ENCODE results near the gene CLEC14A.

DNA sequence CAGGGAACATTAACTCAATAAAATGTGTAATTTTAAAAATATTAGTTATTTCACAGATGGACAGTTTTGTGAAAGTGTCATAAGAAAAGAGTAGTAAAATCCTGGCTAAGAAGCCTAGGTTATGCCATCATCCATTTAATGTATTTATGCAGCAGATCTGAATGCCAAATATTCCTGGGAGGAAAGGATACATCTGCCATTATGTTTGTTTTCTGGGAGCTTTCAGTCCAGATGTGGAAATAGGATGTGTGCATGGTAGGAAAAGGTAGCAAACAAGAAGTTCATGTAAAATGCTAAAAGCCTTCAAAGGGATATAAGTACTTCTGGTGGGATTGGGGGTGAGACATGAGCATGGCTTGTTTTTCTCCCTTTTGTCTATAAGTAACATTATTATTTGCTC, 27.0 kb upstream of the CLEC14A start:
- no peak for TF ChIP-seq POLR2AphosphoS5 (IDR thresholded peaks at IDR 0.05; ENCODE audit: low read depth, low read length)
- TF ChIP-seq, protein P1, sequence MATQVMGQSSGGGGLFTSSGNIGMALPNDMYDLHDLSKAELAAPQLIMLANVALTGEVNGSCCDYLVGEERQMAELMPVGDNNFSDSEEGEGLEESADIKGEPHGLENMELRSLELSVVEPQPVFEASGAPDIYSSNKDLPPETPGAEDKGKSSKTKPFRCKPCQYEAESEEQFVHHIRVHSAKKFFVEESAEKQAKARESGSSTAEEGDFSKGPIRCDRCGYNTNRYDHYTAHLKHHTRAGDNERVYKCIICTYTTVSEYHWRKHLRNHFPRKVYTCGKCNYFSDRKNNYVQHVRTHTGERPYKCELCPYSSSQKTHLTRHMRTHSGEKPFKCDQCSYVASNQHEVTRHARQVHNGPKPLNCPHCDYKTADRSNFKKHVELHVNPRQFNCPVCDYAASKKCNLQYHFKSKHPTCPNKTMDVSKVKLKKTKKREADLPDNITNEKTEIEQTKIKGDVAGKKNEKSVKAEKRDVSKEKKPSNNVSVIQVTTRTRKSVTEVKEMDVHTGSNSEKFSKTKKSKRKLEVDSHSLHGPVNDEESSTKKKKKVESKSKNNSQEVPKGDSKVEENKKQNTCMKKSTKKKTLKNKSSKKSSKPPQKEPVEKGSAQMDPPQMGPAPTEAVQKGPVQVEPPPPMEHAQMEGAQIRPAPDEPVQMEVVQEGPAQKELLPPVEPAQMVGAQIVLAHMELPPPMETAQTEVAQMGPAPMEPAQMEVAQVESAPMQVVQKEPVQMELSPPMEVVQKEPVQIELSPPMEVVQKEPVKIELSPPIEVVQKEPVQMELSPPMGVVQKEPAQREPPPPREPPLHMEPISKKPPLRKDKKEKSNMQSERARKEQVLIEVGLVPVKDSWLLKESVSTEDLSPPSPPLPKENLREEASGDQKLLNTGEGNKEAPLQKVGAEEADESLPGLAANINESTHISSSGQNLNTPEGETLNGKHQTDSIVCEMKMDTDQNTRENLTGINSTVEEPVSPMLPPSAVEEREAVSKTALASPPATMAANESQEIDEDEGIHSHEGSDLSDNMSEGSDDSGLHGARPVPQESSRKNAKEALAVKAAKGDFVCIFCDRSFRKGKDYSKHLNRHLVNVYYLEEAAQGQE (IDR thresholded peaks at IDR 0.05; ENCODE audit: low read depth, low read length) = no peak
- no peak for TF ChIP-seq MXI1 (IDR thresholded peaks at IDR 0.05; ENCODE audit: low read depth, low read length)
- no peak for TF ChIP-seq YY1 (IDR thresholded peaks at IDR 0.05; ENCODE audit: low read depth)
- TF ChIP-seq, protein P2, sequence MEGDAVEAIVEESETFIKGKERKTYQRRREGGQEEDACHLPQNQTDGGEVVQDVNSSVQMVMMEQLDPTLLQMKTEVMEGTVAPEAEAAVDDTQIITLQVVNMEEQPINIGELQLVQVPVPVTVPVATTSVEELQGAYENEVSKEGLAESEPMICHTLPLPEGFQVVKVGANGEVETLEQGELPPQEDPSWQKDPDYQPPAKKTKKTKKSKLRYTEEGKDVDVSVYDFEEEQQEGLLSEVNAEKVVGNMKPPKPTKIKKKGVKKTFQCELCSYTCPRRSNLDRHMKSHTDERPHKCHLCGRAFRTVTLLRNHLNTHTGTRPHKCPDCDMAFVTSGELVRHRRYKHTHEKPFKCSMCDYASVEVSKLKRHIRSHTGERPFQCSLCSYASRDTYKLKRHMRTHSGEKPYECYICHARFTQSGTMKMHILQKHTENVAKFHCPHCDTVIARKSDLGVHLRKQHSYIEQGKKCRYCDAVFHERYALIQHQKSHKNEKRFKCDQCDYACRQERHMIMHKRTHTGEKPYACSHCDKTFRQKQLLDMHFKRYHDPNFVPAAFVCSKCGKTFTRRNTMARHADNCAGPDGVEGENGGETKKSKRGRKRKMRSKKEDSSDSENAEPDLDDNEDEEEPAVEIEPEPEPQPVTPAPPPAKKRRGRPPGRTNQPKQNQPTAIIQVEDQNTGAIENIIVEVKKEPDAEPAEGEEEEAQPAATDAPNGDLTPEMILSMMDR (IDR thresholded peaks at IDR 0.05) = no peak
- no peak for TF ChIP-seq TEAD4 (IDR thresholded peaks at IDR 0.05; ENCODE audit: borderline replicate concordance, insufficient read depth)
- no peak for TF ChIP-seq FOXM1 (IDR thresholded peaks at IDR 0.05; ENCODE audit: low read depth)
- TF ChIP-seq RXRA (IDR thresholded peaks at IDR 0.05; ENCODE audit: borderline replicate concordance, low read depth) = no peak
- no peak for TF ChIP-seq GATA2 (CRISPR knock-in tag; IDR thresholded peaks at IDR 0.05)

Measured in SK-N-SH (cell line).